Raji (cell line): Measurements from ENCODE around the gene IL17D.

ENCODE experiments used
- POLR2A ChIP-seq: IDR thresholded peaks from 2 replicates; pipeline ENCODE4 v1.6.1; 2011; ENCODE audit warnings: low read depth, low read length, control low read depth; ENCODE audit not compliant: insufficient read depth

IL17D gene

GRCh38 chr13:20709782-20710181 is 6.3 kb downstream of the IL17D start:
- no peak for TF ChIP-seq POLR2A

GRCh38 chr13:20711301-20712044 is 8.0 kb downstream of the IL17D start:
- no peak for TF ChIP-seq POLR2A

- TF ChIP-seq POLR2A = no peak
These were observed 9.5 kb downstream of the IL17D start for GRCh38 chr13:20713014-20713376.

- TF ChIP-seq POLR2A = no peak
These were observed 10.3 kb downstream of the IL17D start for GRCh38 chr13:20713751-20714150.

- no peak for TF ChIP-seq POLR2A
These were observed 10.7 kb downstream of the IL17D start for GRCh38 chr13:20714161-20714560.

GRCh38 chr13:20714563-20715329 is 11.2 kb downstream of the IL17D start:
- TF ChIP-seq POLR2A = no peak

- TF ChIP-seq POLR2A = no peak
These were observed 11.8 kb downstream of the IL17D start for GRCh38 chr13:20715330-20715712.

- no peak for TF ChIP-seq POLR2A
These were observed 13.5 kb downstream of the IL17D start for GRCh38 chr13:20716951-20717350.

GRCh38 chr13:20717581-20718542 is 14.4 kb downstream of the IL17D start:
- no peak for TF ChIP-seq POLR2A

- no peak for TF ChIP-seq POLR2A
These were observed 15.6 kb downstream of the IL17D start for GRCh38 chr13:20718958-20719566.

- no peak for TF ChIP-seq POLR2A
These were observed 16.3 kb downstream of the IL17D start for GRCh38 chr13:20719783-20720182.

- TF ChIP-seq POLR2A = no peak
These were observed 17.0 kb downstream of the IL17D start for GRCh38 chr13:20720499-20720898.

- TF ChIP-seq POLR2A = no peak
These were observed 17.6 kb downstream of the IL17D start for GRCh38 chr13:20721058-20721453.

- TF ChIP-seq POLR2A = no peak
These were observed 18.2 kb downstream of the IL17D start for GRCh38 chr13:20721454-20722357.
